Stomach smooth muscle (tissue), 2 donors: Measurements from ENCODE around the gene CITED1.

Experiments used
- H3K27ac ChIP-seq: one replicate; pipeline ENCODE4 v1.7.0; 2013; ENCODE audit warnings: mild to moderate bottlenecking, low read length, inconsistent platforms
- H3K27me3 ChIP-seq, 2 donors: one replicate each; pipeline ENCODE4 v1.7.0; 2013; ENCODE audit warnings: low read length in 2 of 2; ENCODE audit not compliant: insufficient read depth in 2 of 2, control insufficient read depth in 1 of 2
- H3K36me3 ChIP-seq, 2 donors: one replicate each; pipeline ENCODE4 v1.7.0; 2013; ENCODE audit warnings: low read length in 2 of 2; ENCODE audit not compliant: control insufficient read depth in 2 of 2, insufficient read depth in 2 of 2
- H3K4me1 ChIP-seq: one replicate; pipeline ENCODE4 v1.7.0; 2013; ENCODE audit warnings: low read length; ENCODE audit not compliant: control insufficient read depth, insufficient read depth
- H3K4me3 ChIP-seq, 2 donors: one replicate each; pipeline ENCODE4 v1.7.0; 2013; ENCODE audit warnings: low read length in 2 of 2
- H3K9ac ChIP-seq, 2 donors: one replicate each; pipeline ENCODE4 v1.7.0; 2013; ENCODE audit warnings: low read length in 2 of 2, mild to moderate bottlenecking in 1 of 2
- H3K9me3 ChIP-seq, 2 donors: one replicate each; pipeline ENCODE4 v1.7.0; 2013; ENCODE audit warnings: low read length in 2 of 2; ENCODE audit not compliant: control insufficient read depth in 2 of 2
- donor health status: healthy.
- donor health status: Pancreatic carcinoma.

CITED1 gene, protein sequence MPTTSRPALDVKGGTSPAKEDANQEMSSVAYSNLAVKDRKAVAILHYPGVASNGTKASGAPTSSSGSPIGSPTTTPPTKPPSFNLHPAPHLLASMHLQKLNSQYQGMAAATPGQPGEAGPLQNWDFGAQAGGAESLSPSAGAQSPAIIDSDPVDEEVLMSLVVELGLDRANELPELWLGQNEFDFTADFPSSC

GRCh38 chrX:72305286-72306084 lies at the start of gene CITED1:
Gene CITED1 (minus strand): TSS chrX:72305914. CDS start chrX:72302869, 3,045 bp downstream.
- peak within 1 kb of the TSS; percentile 37 to 47 for H3K9ac ChIP-seq
- no peaks in the 10 kb centered on the region for H3K36me3 ChIP-seq
- H3K4me1 ChIP-seq, result peaks cover 37% of the 10 kb centered on the region
- peak within 1 kb of the TSS; percentile 46 for H3K27ac ChIP-seq
- H3K27me3 ChIP-seq, result peaks cover 0 to 49% of the 10 kb centered on the region in 2 donors
- H3K4me3 ChIP-seq, result peak within 1 kb of the TSS; percentile 57 to 74
- H3K9me3 ChIP-seq, result no peaks in the 10 kb centered on the region

DNA sequence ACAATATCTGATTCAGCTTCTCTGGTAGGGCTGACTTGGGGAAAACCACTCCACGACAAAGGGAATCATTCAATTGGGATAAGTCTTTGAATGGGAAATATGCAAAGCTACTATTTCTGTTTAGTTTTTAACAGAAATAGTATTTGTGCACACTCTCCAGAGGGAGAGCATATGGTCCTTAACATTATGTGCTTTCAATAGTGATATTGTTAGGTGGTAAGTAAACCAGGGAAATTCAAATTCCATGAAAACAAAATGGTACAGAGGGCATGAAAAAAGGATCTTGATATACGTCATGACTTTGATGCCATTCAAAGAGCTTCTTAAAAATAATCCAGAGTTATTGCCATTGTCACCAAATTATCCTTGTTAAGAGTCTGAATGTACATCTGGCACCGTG lies 47.1 kb upstream of the CITED1 start:
- H3K36me3 ChIP-seq, result peaks cover 0 to 5% of the 10 kb centered on the region in 2 donors
- no peaks in the 10 kb centered on the region for H3K4me1 ChIP-seq
- H3K9ac ChIP-seq, result no peak overlapping the region
- peaks cover 0 to 22% of the 10 kb centered on the region in 2 donors for H3K27me3 ChIP-seq
- H3K9me3 ChIP-seq, result no peaks in the 10 kb centered on the region
- no peak overlapping the region for H3K27ac ChIP-seq
- no peak overlapping the region for H3K4me3 ChIP-seq

GRCh38 chrX:72351606-72352334 lies 46.1 kb upstream of the CITED1 start:
- Histone ChIP-seq H3K27ac (no peak overlapping the region), H3K9me3 (no peaks in the 10 kb centered on the region), H3K9ac (no peak overlapping the region), H3K4me3 (no peak overlapping the region), H3K4me1 (no peaks in the 10 kb centered on the region), H3K27me3 (peaks cover 0 to 24% of the 10 kb centered on the region in 2 donors), H3K36me3 (peaks cover 0 to 5% of the 10 kb centered on the region in 2 donors)

DNA sequence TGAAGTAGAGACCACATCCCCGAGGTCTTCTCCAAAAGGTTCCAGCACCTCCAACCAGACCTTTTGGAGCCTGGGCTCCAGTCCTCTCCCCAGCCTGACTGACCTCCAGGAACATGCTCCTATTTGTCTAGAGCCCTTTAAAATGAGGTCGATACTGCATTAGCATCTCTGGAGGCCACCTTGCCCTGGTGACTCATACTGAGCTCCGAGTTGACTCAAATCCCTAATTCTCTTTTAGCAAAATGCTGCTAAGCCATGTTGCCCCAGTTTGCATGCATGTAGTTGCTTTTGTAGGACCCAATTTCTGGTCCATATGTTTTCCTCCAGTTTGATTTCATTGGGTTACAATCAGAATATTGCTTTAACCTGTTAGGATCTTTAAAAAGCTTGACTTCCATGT lies 43.5 kb upstream of the CITED1 start:
- H3K9ac ChIP-seq, result no peak overlapping the region
- H3K27me3 ChIP-seq, result peaks cover 0 to 25% of the 10 kb centered on the region in 2 donors
- no peaks in the 10 kb centered on the region for H3K9me3 ChIP-seq
- H3K36me3 ChIP-seq, result peaks cover 0 to 5% of the 10 kb centered on the region in 2 donors
- H3K27ac ChIP-seq, result no peak overlapping the region
- no peaks in the 10 kb centered on the region for H3K4me1 ChIP-seq
- no peak overlapping the region for H3K4me3 ChIP-seq

DNA sequence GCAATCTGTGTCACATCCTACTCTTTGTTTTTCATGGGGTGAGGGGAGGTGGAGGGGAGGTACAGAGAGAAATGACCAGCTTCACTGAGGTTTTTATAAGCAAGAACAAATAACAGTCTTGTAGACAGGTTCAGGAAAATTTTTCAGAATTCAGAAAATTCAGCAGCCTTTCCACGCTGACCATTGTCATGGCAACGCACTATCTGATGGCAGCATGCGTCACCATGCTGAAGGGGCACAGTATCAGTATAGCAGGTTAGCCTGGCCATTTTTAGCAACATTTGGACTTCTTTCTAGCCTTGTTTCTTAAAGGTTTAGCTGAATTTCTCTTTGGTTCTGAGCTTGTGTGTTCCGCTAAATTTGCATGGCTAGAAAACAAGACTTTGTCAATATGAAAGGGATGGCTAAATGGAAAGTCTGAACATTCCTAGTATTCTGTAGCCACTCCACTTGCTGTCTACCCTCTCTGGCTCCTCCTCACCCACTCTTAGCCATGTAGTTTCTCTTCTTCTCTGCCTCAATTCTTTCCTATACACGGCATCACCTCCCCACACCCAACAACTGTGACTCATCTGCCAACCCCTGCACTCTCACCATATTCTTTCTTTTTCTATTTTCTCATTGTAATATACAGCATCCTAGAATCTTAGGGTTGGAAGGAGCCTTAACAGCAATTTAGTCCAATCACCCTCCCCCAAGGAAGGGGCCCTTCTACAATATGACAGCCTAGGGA lies 42.7 kb upstream of the CITED1 start:
- H3K27ac ChIP-seq, result no peak overlapping the region

DNA sequence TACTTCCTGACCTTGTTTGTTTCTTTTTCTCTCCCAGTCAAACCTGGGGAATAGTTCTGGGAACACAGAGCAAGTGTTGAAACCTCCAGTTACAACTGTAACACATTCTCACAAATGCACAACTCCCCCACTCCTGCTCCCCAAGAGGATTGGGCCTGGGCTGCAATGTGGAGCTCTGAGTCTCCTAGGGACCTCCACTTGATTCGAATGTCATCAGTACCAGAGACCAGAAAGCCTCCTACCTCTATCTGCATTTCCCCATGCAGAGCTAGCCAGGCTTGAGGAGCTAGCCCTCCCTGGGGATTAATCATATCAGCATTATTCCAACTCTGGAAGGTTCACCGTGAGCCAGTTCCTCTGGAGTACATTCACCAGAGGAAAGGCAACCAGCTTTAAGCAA lies 41.7 kb upstream of the CITED1 start:
- Histone ChIP-seq H3K9me3 (no peaks in the 10 kb centered on the region), H3K27ac (no peak overlapping the region), H3K4me1 (no peaks in the 10 kb centered on the region), H3K27me3 (peaks cover 0 to 20% of the 10 kb centered on the region in 2 donors), H3K36me3 (peaks cover 0 to 5% of the 10 kb centered on the region in 2 donors), H3K4me3 (no peak overlapping the region), H3K9ac (no peak overlapping the region)

More for the DNA sequence above, 42.7 kb upstream of the CITED1 start:
- H3K36me3 ChIP-seq, result peaks cover 0 to 5% of the 10 kb centered on the region in 2 donors
- H3K4me1 ChIP-seq, result no peaks in the 10 kb centered on the region
- H3K4me3 ChIP-seq, result no peak overlapping the region
- no peak overlapping the region for H3K9ac ChIP-seq
- no peaks in the 10 kb centered on the region for H3K9me3 ChIP-seq
- peaks cover 0 to 20% of the 10 kb centered on the region in 2 donors for H3K27me3 ChIP-seq

DNA sequence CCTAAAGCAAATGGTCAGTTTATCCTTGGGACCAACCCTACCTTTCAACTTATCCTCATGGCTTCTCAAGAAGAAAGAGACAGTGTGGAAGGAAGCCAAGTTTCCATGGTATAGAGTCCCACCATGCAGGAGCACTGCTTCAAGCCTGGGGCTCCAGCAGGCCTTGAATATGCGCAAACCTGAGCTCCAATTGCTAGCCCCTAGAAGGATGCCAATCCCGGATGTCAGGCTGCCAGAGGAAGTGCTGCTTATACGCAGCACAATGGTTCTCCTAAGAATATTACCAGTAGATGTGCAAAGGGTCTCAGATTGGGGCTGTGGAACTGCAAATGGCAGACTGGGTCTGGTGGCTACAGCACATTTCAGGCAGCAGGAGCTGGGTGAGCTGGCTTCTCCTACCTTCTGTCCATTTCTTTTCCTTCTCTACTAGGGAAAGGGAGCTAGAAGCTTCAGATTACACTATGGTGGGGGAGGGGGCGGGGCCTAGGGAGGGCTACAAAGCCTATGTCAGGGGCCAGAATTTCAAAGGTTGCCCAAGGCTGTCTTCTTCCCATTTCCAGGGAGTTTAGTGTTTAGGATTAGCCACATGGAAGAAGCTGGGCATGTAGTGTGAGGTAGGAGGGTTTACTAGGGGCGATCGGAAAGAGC lies 40.7 kb upstream of the CITED1 start:
- no peak overlapping the region for H3K27ac ChIP-seq
- peaks cover 0 to 5% of the 10 kb centered on the region in 2 donors for H3K36me3 ChIP-seq
- H3K4me1 ChIP-seq, result no peaks in the 10 kb centered on the region
- peaks cover 0 to 23% of the 10 kb centered on the region in 2 donors for H3K27me3 ChIP-seq
- no peaks in the 10 kb centered on the region for H3K9me3 ChIP-seq
- no peak overlapping the region for H3K9ac ChIP-seq
- no peak overlapping the region for H3K4me3 ChIP-seq

GRCh38 chrX:72340626-72341025 lies 34.9 kb upstream of the CITED1 start:
- Histone ChIP-seq H3K27me3 (peaks cover 0 to 13% of the 10 kb centered on the region in 2 donors), H3K9ac (no peak overlapping the region), H3K36me3 (no peaks in the 10 kb centered on the region), H3K4me1 (no peaks in the 10 kb centered on the region), H3K9me3 (no peaks in the 10 kb centered on the region), H3K4me3 (no peak overlapping the region), H3K27ac (no peak overlapping the region)

DNA sequence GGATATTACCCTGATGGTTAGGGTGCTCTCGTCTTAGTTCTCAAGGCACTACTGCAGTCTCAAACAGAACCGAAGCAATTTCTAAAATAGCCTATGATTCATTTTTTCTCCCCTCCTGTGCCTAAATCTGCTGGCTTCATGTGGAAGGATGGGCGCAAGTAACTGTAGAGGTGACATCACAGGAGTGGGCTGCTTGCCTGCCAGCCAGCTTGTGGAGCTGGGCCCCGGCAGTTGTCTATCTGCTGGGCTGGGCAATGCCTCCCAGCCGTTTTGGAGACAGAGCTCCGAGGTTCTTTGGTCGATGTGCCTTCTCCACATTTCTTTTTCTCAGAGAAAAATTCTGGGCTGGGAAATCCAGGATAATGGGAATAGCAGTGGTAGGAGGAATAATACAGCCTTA lies 34.3 kb upstream of the CITED1 start:
- Histone ChIP-seq H3K9ac (no peak overlapping the region), H3K36me3 (no peaks in the 10 kb centered on the region), H3K27me3 (peaks cover 0 to 11% of the 10 kb centered on the region in 2 donors), H3K4me3 (no peak overlapping the region), H3K4me1 (no peaks in the 10 kb centered on the region), H3K27ac (no peak overlapping the region), H3K9me3 (no peaks in the 10 kb centered on the region)

DNA sequence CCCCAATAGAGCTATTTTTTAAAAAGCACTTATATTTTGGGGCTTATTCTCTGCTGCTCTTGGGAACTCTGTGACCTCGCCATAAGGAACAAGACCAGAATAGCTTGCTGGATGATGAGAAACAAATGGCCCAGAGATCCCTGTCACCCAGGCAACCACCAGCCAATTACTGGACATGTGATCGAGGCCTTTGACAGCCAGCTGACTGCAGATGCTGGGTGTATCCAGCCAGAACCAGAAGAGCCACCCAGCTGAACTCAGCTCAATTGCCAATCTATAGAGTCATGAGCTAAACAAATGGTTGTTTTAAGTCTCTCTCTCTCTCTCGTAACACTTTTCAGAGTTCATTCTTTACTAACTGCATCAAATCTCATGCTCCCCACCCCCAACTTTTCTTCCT lies 24.4 kb upstream of the CITED1 start:
- Histone ChIP-seq H3K4me1 (no peaks in the 10 kb centered on the region), H3K9ac (no peak overlapping the region), H3K4me3 (no peak overlapping the region), H3K9me3 (no peaks in the 10 kb centered on the region), H3K27me3 (peaks cover 0 to 5% of the 10 kb centered on the region in 2 donors), H3K36me3 (no peaks in the 10 kb centered on the region), H3K27ac (no peak overlapping the region)
